Rectal smooth muscle tissue (tissue), 1 donor: Measurements from ENCODE around the gene LARP4B.

Experiments used
- H3K27ac ChIP-seq: one replicate; pipeline ENCODE4 v1.7.0; 2013; ENCODE audit warnings: low read depth, low read length, inconsistent platforms
- H3K27me3 ChIP-seq: one replicate; pipeline ENCODE4 v1.7.0; 2013; ENCODE audit warnings: low read length; ENCODE audit not compliant: control insufficient read depth, insufficient read depth
- H3K36me3 ChIP-seq: one replicate; pipeline ENCODE4 v1.7.0; 2013; ENCODE audit warnings: low read length; ENCODE audit not compliant: control insufficient read depth, insufficient read depth
- H3K4me1 ChIP-seq: one replicate; pipeline ENCODE4 v1.7.0; 2013; ENCODE audit warnings: low read length; ENCODE audit not compliant: control insufficient read depth, insufficient read depth
- H3K4me3 ChIP-seq: one replicate; pipeline ENCODE4 v1.7.0; 2013; ENCODE audit warnings: low read length
- H3K9ac ChIP-seq: one replicate; pipeline ENCODE4 v1.7.0; 2013; ENCODE audit warnings: low read length

Gene LARP4B

DNA sequence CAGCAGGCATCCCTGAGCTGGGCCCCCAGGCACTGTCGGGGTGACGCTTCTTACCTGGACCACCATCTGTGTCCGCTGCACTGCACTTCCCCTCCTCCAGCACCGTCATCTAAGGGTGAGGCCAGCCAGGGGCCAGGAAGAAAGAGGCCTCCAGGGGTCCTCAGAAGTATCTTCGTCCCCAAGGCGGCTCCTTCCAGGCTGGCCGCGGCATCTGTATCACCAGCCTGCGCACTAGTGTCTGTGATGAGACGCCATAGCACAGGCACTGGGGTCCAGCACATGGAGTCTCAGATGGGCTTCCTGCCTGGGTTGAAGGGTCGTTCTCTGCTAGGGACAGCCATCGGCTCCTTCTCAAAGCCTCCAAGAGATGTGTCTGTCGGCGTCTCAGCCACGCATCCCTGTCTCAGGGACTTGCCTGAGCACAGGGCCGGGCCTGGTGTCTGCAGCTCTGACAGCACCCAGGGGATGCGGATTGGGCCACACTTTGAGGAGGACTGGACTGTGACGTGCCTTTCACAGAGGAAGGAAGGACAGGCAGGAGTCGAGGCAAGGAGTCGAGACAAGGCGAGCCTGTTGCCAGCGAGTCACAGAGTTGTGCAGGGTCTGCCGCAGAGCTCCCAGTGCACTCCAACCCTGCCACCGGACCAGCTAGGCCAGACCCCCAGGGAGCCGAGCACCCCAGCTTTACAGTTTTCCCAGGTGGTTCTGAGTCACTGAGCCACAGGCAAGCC, 140.5 kb downstream of the LARP4B start:
- Histone ChIP-seq H3K27me3 (no peaks in the 10 kb centered on the region), H3K4me1 (no peaks in the 10 kb centered on the region), H3K27ac (no peak overlapping the region), H3K4me3 (no peak overlapping the region), H3K36me3 (no peaks in the 10 kb centered on the region), H3K9ac (no peak overlapping the region)

DNA sequence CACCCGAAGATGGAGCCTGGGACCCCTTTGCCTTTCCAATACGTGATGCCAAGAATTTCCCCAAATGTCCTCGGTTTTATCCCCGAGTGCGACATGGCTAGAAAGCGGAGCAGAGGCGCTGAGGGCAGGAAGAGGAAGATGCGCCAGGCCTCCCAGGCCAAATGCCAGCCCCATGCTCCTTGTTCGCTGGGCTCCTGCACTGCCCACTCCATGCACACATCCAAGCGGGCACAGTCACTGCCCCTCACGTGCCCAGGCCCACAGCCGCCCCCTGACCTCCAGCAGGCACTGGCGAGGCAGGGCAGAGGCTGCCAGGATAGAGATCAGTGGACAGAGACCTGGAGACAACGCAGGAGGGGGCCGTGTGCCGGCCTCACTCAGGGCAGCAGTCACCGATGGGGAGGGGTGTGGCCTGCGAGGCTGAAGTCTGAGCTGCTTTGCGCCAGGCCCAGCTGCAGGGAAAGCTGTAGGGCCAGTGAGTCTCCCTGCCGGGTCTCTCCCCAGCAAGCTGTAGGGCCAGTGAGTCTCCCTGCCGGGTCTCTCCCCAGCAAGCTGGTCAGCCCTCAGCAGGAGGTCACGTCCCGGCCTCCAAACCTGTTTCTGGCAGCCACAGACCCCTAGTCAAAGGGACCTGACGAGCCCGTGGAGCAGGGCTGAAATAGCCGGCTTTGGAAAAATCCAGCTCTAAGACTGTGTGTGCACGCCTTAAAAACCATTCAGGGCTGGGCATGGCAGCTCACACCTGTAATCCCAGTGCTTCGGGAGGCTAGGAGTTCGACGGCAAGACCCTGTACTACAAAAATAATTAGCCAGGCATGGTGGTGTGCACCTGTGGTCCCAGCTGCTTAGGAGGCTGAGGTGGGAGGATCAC, 141.4 kb downstream of the LARP4B start:
- H3K9ac ChIP-seq: no peak overlapping the region
- H3K27me3 ChIP-seq: no peaks in the 10 kb centered on the region
- no peak overlapping the region for H3K27ac ChIP-seq
- H3K36me3 ChIP-seq: no peaks in the 10 kb centered on the region
- H3K4me3 ChIP-seq: peak overlapping the region; percentile 69
- no peaks in the 10 kb centered on the region for H3K4me1 ChIP-seq

GRCh38 chr10:788796-789748, 142.4 kb downstream of the LARP4B start:
- Histone ChIP-seq H3K27me3 (no peaks in the 10 kb centered on the region), H3K36me3 (no peaks in the 10 kb centered on the region), H3K4me1 (no peaks in the 10 kb centered on the region), H3K9ac (peak overlapping the region; percentile 32), H3K4me3 (peak overlapping the region; percentile 69), H3K27ac (no peak overlapping the region)

GRCh38 chr10:787933-788651, 143.4 kb downstream of the LARP4B start:
- H3K4me3 ChIP-seq: no peak overlapping the region
- no peaks in the 10 kb centered on the region for H3K36me3 ChIP-seq
- no peak overlapping the region for H3K27ac ChIP-seq
- H3K9ac ChIP-seq: no peak overlapping the region
- H3K27me3 ChIP-seq: no peaks in the 10 kb centered on the region
- H3K4me1 ChIP-seq: no peaks in the 10 kb centered on the region

DNA sequence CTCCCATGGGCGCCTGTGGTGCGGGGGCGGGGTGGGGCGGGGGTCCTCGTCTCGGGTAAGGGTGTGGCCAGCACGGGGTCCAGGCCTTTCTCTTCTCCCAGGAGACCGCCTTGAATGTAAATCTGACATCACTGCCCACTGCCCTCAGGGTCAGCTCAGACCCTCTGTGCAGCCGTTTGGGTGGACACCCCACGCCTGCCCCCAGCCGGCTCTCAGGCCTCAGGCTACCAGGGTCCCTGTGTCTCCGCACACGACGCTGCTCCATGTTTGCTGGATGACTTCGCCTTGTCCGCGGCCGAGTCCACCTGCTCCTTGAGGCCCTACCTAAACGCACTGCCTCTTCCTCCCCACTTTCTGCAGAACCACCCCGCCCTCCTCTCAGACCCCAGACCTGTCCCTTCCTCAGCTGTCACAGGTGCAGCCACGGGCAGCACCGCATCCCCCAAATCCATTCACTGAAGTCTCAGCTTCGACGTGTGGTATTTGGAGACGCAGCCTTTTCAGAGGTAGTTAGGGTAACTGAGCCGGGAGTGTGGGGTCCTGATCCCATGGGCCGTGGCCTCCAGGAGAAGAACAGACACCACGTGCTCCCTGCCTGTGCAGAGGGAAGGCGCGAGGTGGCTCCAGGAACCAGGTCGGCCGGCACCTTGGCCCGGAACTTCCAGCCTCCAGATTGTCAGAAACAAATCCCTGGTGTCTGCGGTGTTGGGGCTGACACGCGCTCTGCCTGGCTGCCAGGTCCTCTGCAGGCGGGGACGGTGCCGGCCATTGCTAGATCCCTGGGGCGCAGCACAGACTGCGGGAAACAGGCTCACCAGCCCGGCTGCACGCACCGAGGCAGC, 144.7 kb downstream of the LARP4B start:
- Histone ChIP-seq H3K9ac (no peak overlapping the region), H3K27me3 (no peaks in the 10 kb centered on the region), H3K4me1 (no peaks in the 10 kb centered on the region), H3K4me3 (no peak overlapping the region), H3K27ac (no peak overlapping the region), H3K36me3 (no peaks in the 10 kb centered on the region)

GRCh38 chr10:785861-786214, 145.7 kb downstream of the LARP4B start:
- H3K4me1 ChIP-seq: no peaks in the 10 kb centered on the region
- H3K36me3 ChIP-seq: no peaks in the 10 kb centered on the region
- H3K4me3 ChIP-seq: no peak overlapping the region
- no peak overlapping the region for H3K27ac ChIP-seq
- no peak overlapping the region for H3K9ac ChIP-seq
- H3K27me3 ChIP-seq: no peaks in the 10 kb centered on the region

DNA sequence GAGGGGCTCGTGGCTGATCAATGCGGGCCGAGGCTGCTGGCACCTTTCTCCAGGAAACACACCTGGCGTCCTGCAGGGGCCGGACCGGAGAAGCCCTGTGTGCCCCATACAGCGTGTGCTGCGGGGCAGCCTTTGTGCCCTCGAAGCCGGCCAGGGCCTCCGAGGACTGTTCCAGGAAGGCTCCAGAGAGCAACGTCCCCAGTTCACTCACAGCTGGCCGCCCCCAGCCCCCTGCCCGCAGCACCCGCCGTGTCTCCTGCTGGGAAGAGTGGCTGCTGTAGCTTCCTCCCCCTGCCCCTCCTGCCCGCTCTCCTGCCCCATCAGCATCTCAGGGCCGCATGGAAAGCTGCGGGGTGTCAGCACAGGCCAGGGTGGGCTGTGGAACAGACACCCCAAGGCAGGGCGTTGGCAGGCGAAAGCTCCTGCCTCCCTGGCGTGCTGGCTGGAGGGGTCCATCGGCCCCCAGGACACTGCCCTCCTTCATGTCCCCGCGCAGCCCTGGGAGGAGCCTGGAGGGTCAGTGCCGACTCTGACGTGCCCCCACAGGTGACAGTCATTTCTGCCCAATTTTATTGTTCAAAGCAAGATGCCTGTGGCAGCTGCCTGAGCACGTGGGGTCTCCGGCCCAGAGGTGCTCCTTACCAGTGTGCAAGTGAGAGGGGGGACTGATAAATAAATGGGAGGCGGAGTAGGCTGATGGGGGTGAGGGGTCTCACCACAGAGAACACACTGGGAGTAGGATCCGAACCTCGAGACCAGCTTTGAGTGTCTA, 146.2 kb downstream of the LARP4B start:
- Histone ChIP-seq H3K36me3 (no peaks in the 10 kb centered on the region), H3K4me1 (no peaks in the 10 kb centered on the region), H3K27ac (no peak overlapping the region), H3K9ac (no peak overlapping the region), H3K4me3 (peak overlapping the region; percentile 38), H3K27me3 (no peaks in the 10 kb centered on the region)

- H3K9ac ChIP-seq: no peak overlapping the region
- no peaks in the 10 kb centered on the region for H3K4me1 ChIP-seq
- no peaks in the 10 kb centered on the region for H3K27me3 ChIP-seq
- H3K4me3 ChIP-seq: peak overlapping the region; percentile 40
- no peak overlapping the region for H3K27ac ChIP-seq
- no peaks in the 10 kb centered on the region for H3K36me3 ChIP-seq
Measured at GRCh38 chr10:784403-785088, 147.0 kb downstream of the LARP4B start.

GRCh38 chr10:782751-783648, 148.5 kb downstream of the LARP4B start:
- H3K4me3 ChIP-seq: no peak overlapping the region
- H3K27me3 ChIP-seq: no peaks in the 10 kb centered on the region
- no peaks in the 10 kb centered on the region for H3K36me3 ChIP-seq
- no peak overlapping the region for H3K9ac ChIP-seq
- H3K27ac ChIP-seq: no peak overlapping the region
- no peaks in the 10 kb centered on the region for H3K4me1 ChIP-seq
